OCI-LY3 (cell line): ENCODE results near the gene FGGY.

ENCODE experiments used
- CTCF ChIP-seq: fragments of 200-600, 300-600 bp; sonication (generic); IDR thresholded peaks from 2 replicates; pipeline ENCODE4 v1.5.1; 2014; ENCODE audit warnings: antibody characterized with exemption, low read length, low read depth
- EZH2phosphoT487 ChIP-seq: fragments of 200-600 bp; shearing (Covaris generic); IDR thresholded peaks from 2 replicates; pipeline ENCODE4 v1.6.1; 2018; ENCODE audit warnings: antibody characterized with exemption, mixed run types, low read depth

- no peak for TF ChIP-seq EZH2phosphoT487
- TF ChIP-seq CTCF, result no peak
These were observed 99.5 kb downstream of the FGGY start for GRCh38 chr1:59396387-59396786.
